GM12891 (cell line): ENCODE measurements around the gene STEAP4.
"Not testable (repeated sequence)": the region's sequence is repeated elsewhere in the genome, so short reads cannot be mapped to it uniquely, and the experiment has no call there.

Experiments used
- DNase-seq: peaks from one replicate; pipeline ENCODE4 v3.0.0; 2011; ENCODE audit warnings: low spot score; ENCODE audit not compliant: insufficient read length
- FAIRE-seq: peaks from 2 replicates; lab custom pipeline; 2011; peaks lifted over from hg19 to GRCh38; lab: Jason Lieb, UNC
- PAX5 ChIP-seq: IDR thresholded peaks from 2 replicates; pipeline ENCODE4 v1.6.1; 2011; ENCODE audit warnings: low read length, moderate library complexity, mild to moderate bottlenecking; ENCODE audit not compliant: insufficient read depth, severe bottlenecking
- POLR2A ChIP-seq: IDR thresholded peaks from 2 replicates; pipeline ENCODE4 v1.6.1; 2011; ENCODE audit warnings: low read depth, low read length, control low read depth
- POLR2AphosphoS5 ChIP-seq: IDR thresholded peaks from 2 replicates; pipeline ENCODE4 v1.6.1; 2011; ENCODE audit warnings: low read depth, low read length, control low read depth
- POU2F2 ChIP-seq: IDR thresholded peaks from 2 replicates; pipeline ENCODE4 v1.6.1; 2011; ENCODE audit warnings: low read depth, mild to moderate bottlenecking, control low read depth, low read length, moderate library complexity
- SPI1 ChIP-seq: IDR thresholded peaks from 2 replicates; pipeline ENCODE4 v1.6.1; 2011; ENCODE audit warnings: low read depth, low read length, control low read depth
- TAF1 ChIP-seq: IDR thresholded peaks from 2 replicates; pipeline ENCODE4 v1.6.1; 2011; ENCODE audit warnings: low read depth, low read length, control low read depth

The STEAP4 gene

GRCh38 chr7:88278881-88279280 lies 27.8 kb downstream of the STEAP4 start:
- no peak for FAIRE-seq
- no peak for DNase-seq
- TF ChIP-seq PAX5 (no peak), POLR2AphosphoS5 (no peak), POLR2A (no peak), SPI1 (no peak), TAF1 (no peak)

GRCh38 chr7:88276605-88277153 lies 30.0 kb downstream of the STEAP4 start:
- DNase-seq: no peak
- TF ChIP-seq TAF1 (no peak), PAX5 (no peak), POLR2A (no peak)
- no peak for FAIRE-seq

GRCh38 chr7:88274856-88275255 lies 31.8 kb downstream of the STEAP4 start:
- FAIRE-seq, DNase-seq: not testable (repeated sequence)

GRCh38 chr7:88269586-88269985 lies 37.1 kb downstream of the STEAP4 start:
- DNase-seq (no peak), FAIRE-seq (no peak)
- no peak for TF ChIP-seq POLR2AphosphoS5
- TF ChIP-seq TAF1: no peak
- TF ChIP-seq POLR2A: no peak
- no peak for TF ChIP-seq SPI1
- no peak for TF ChIP-seq PAX5
- no peak for TF ChIP-seq POU2F2

GRCh38 chr7:88268858-88269257 lies 37.8 kb downstream of the STEAP4 start:
- FAIRE-seq (no peak), DNase-seq (no peak)
- no peak for TF ChIP-seq POLR2A
- TF ChIP-seq POLR2AphosphoS5: no peak
- TF ChIP-seq POU2F2: no peak
- no peak for TF ChIP-seq PAX5
- TF ChIP-seq TAF1: no peak
- no peak for TF ChIP-seq SPI1

- TF ChIP-seq PAX5 (no peak), POLR2AphosphoS5 (no peak), TAF1 (no peak), SPI1 (no peak), POU2F2 (no peak), POLR2A (no peak)
- FAIRE-seq (no peak), DNase-seq (no peak)
Observed at GRCh38 chr7:88268051-88268450, 38.6 kb downstream of the STEAP4 start.

- FAIRE-seq (no peak), DNase-seq (no peak)
- TF ChIP-seq POLR2A (no peak), POU2F2 (no peak), TAF1 (no peak), PAX5 (no peak), POLR2AphosphoS5 (no peak), SPI1 (no peak)
Observed at GRCh38 chr7:88267421-88267820, 39.3 kb downstream of the STEAP4 start.

- not testable (repeated sequence) for FAIRE-seq, DNase-seq
Observed at GRCh38 chr7:88264987-88265386, 41.7 kb downstream of the STEAP4 start.

GRCh38 chr7:88262562-88262961 lies 44.1 kb downstream of the STEAP4 start:
- FAIRE-seq (no peak), DNase-seq (no peak)
- no peak for TF ChIP-seq POU2F2
- no peak for TF ChIP-seq SPI1
- TF ChIP-seq POLR2AphosphoS5: no peak
- TF ChIP-seq PAX5: no peak
- no peak for TF ChIP-seq POLR2A
- TF ChIP-seq TAF1: no peak

GRCh38 chr7:88260719-88261118 lies 46.0 kb downstream of the STEAP4 start:
- no peak for FAIRE-seq
- no peak for TF ChIP-seq SPI1
- TF ChIP-seq POLR2AphosphoS5: no peak
- no peak for TF ChIP-seq PAX5
- TF ChIP-seq TAF1: no peak
- TF ChIP-seq POU2F2: no peak
- no peak for TF ChIP-seq POLR2A
- DNase-seq: no peak
